CD4-positive, alpha-beta T cell (primary cell): ENCODE data around the gene SLC12A9. TPM values are rescaled to one million over a fixed set of nuclear protein-coding genes. Genes with fewer than 3 reads are reported as not detected.

ENCODE experiments used
- ATAC-seq: fragments of 200-7000 bp; cut with Tn5 transposase; one replicate; pipeline ENCODE4 v1.10.0; 2022; ENCODE audit warnings: mild to moderate bottlenecking; ENCODE audit not compliant: poor library complexity
- CTCF ChIA-PET: fragments of 350-600 bp; sonication (Branson Sonifier 250); formaldehyde crosslinking; loops from one replicate; lab custom pipeline; 2021; ENCODE audit warnings: antibody characterized with exemption, inconsistent platforms; lab: Charles Lee
- POLR2A ChIA-PET: fragments of 350-600 bp; sonication (Branson Sonifier 250); formaldehyde crosslinking; loops from one replicate; lab custom pipeline; 2021; ENCODE audit warnings: antibody characterized with exemption, inconsistent platforms; lab: Charles Lee
- DNase-seq, 14 experiments: peaks; one replicate each; pipeline ENCODE4 v3.0.0-alpha.2; 2013 to 2020; ENCODE audit warnings: mixed read lengths in 2 of 14
- H3K27ac ChIP-seq, 2 donors: one replicate each; pipeline versions ENCODE4 v1.5.1 to v1.7.0; 2013; ENCODE audit warnings: low read length in 2 of 2, low read depth in 1 of 2, mild to moderate bottlenecking in 1 of 2
- H3K27me3 ChIP-seq, 2 experiments: 1 replicate in 1 of 2; 2 replicates in 1 of 2; pipeline versions ENCODE4 v1.6.1 to v1.7.0; 2013; ENCODE audit warnings: low read length in 2 of 2, control low read depth in 1 of 2, mild to moderate bottlenecking in 1 of 2, moderate library complexity in 1 of 2; ENCODE audit not compliant: insufficient read depth in 2 of 2, control insufficient read depth in 1 of 2
- H3K36me3 ChIP-seq: one replicate; pipeline ENCODE4 v1.6.1; 2013; ENCODE audit warnings: low read length, control low read depth; ENCODE audit not compliant: insufficient read depth
- H3K4me1 ChIP-seq: one replicate; pipeline ENCODE4 v1.6.1; 2013; ENCODE audit warnings: low read length, control low read depth; ENCODE audit not compliant: insufficient read depth
- H3K4me3 ChIP-seq: one replicate; pipeline ENCODE4 v1.5.1; 2013; ENCODE audit warnings: mild to moderate bottlenecking, low read length, moderate library complexity
- H3K9me3 ChIP-seq, 2 experiments: 1 replicate in 1 of 2; 2 replicates in 1 of 2; pipeline versions ENCODE4 v1.6.1 to v1.7.0; 2013; ENCODE audit warnings: low read length in 2 of 2, mild to moderate bottlenecking in 2 of 2, control low read depth in 1 of 2, moderate library complexity in 1 of 2; ENCODE audit not compliant: control insufficient read depth in 1 of 2, insufficient read depth in 1 of 2
- H3K27ac Mint-ChIP-seq: one replicate; pipeline ENCODE4 v1.8.0; 2020; ENCODE audit warnings: mixed read lengths
- H3K27me3 Mint-ChIP-seq: one replicate; pipeline ENCODE4 v1.8.0; 2021; ENCODE audit warnings: mixed read lengths
- H3K36me3 Mint-ChIP-seq: one replicate; pipeline ENCODE4 v1.8.0; 2021; ENCODE audit warnings: low read depth, mixed read lengths
- H3K4me1 Mint-ChIP-seq: one replicate; pipeline ENCODE4 v1.8.0; 2021; ENCODE audit warnings: low read depth, mixed read lengths
- H3K4me3 Mint-ChIP-seq: one replicate; pipeline ENCODE4 v1.8.0; 2020; ENCODE audit warnings: mild to moderate bottlenecking, mixed read lengths
- H3K9me3 Mint-ChIP-seq: one replicate; pipeline ENCODE4 v1.8.0; 2020; ENCODE audit warnings: mixed read lengths
- CTCF ChIP-seq: fragments of 200-600 bp; IDR thresholded peaks from one replicate; pipeline ENCODE4 v1.8.0; 2022; ENCODE audit warnings: antibody characterized with exemption, mild to moderate bottlenecking
- intact Hi-C, 2 experiments: fragments of 100-400 bp; cut with DNase I in 1 of 2; cut with micrococcal nuclease in 1 of 2; formaldehyde crosslinking; loops; one replicate each; pipeline versions ENCODE4 v1.15.1 to v1.9.0; 2023 to 2025; cut with DNase I, micrococcal nuclease
- total RNA-seq, 174 experiments: library from RNA in 2 of 174; stranded (reverse) in 2 of 174; gene quantifications; one replicate each; pipeline ENCODE4 v1.2.3 and lab custom pipeline; 2021 to 2026

Gene SLC12A9
- total RNA-seq, 2 experiments from 2014 or later, result 26.3 to 28.2 TPM

GRCh38 chr7:100825751-100826513, 26.6 kb upstream of the SLC12A9 start:
- no peak overlapping the region for H3K4me3 ChIP-seq
- no peak overlapping the region for H3K27ac Mint-ChIP-seq
- no peak for DNase-seq
- no peak overlapping the region for H3K27ac ChIP-seq
- POLR2A ChIA-PET, result no interaction called here
- H3K27me3 Mint-ChIP-seq, result peaks cover 41% of the 10 kb centered on the region
- no peaks in the 10 kb centered on the region for H3K36me3 ChIP-seq
- ATAC-seq, result no peak
- peaks cover 37% of the 10 kb centered on the region in 2 experiments for H3K27me3 ChIP-seq
- intact Hi-C loops, result no loop called here
- peaks cover 24% of the 10 kb centered on the region for H3K4me1 Mint-ChIP-seq
- H3K9me3 Mint-ChIP-seq, result no peaks in the 10 kb centered on the region
- H3K9me3 ChIP-seq, result peaks cover 0 to 12% of the 10 kb centered on the region in 2 experiments
- peaks cover 29% of the 10 kb centered on the region for H3K4me1 ChIP-seq
- TF ChIP-seq CTCF, result no peak
- CTCF ChIA-PET, result no interaction called here
- H3K36me3 Mint-ChIP-seq, result no peaks in the 10 kb centered on the region
- peak overlapping the region; percentile 82 for H3K4me3 Mint-ChIP-seq

GRCh38 chr7:100826514-100827329, 25.8 kb upstream of the SLC12A9 start:
- peaks cover 29% of the 10 kb centered on the region for H3K4me1 ChIP-seq
- no peaks in the 10 kb centered on the region for H3K36me3 Mint-ChIP-seq
- no peak for DNase-seq
- intact Hi-C loops, result no loop called here
- H3K9me3 Mint-ChIP-seq, result no peaks in the 10 kb centered on the region
- no peak for TF ChIP-seq CTCF
- ChIA-PET CTCF (no interaction called here), POLR2A (no interaction called here)
- H3K27me3 Mint-ChIP-seq, result peaks cover 43% of the 10 kb centered on the region
- ATAC-seq, result peak; percentile 46
- no peak overlapping the region for H3K27ac ChIP-seq
- H3K27ac Mint-ChIP-seq, result no peak overlapping the region
- peaks cover 24% of the 10 kb centered on the region for H3K4me1 Mint-ChIP-seq
- peaks cover 37% of the 10 kb centered on the region in 2 experiments for H3K27me3 ChIP-seq
- no peak overlapping the region for H3K4me3 ChIP-seq
- no peaks in the 10 kb centered on the region for H3K36me3 ChIP-seq
- H3K9me3 ChIP-seq, result peaks cover 0 to 12% of the 10 kb centered on the region in 2 experiments
- H3K4me3 Mint-ChIP-seq, result peak overlapping the region; percentile 82

GRCh38 chr7:100827330-100828226, 24.9 kb upstream of the SLC12A9 start, which contains the start of gene EPHB4:
TSS of gene EPHB4 (minus strand) at chr7:100827523. CDS start at chr7:100827030, 493 bp downstream.
- H3K36me3 ChIP-seq, result no peaks in the 10 kb centered on the region
- peaks cover 29% of the 10 kb centered on the region for H3K4me1 ChIP-seq
- H3K9me3 ChIP-seq, result peaks cover 0 to 12% of the 10 kb centered on the region in 2 experiments
- Mint-ChIP-seq H3K36me3 (no peaks in the 10 kb centered on the region), H3K4me1 (peaks cover 24% of the 10 kb centered on the region), H3K4me3 (peak within 1 kb of the TSS; percentile 82), H3K27ac (no peak within 1 kb of the TSS), H3K9me3 (no peaks in the 10 kb centered on the region), H3K27me3 (peaks cover 44% of the 10 kb centered on the region)
- no peak for TF ChIP-seq CTCF
- ChIA-PET POLR2A (interaction anchor here (0.8 kb wide), 1 partner anchor 25 kb away, joined by 4 read pairs; the partner anchor contains the start of gene SLC12A9), CTCF (interaction anchor here (1.2 kb wide), 1 partner anchor 24 kb away, joined by 3 read pairs; no protein-coding TSS in a partner anchor)
- DNase-seq (no peak), ATAC-seq (peak; percentile 37)
- intact Hi-C loops, result no loop called here
- peaks cover 37% of the 10 kb centered on the region in 2 experiments for H3K27me3 ChIP-seq
- H3K27ac ChIP-seq, result no peak within 1 kb of the TSS
- H3K4me3 ChIP-seq, result peak within 1 kb of the TSS; percentile 34
